ENCODE data around the gene SLC37A2. TPM values are rescaled to one million over a fixed set of nuclear protein-coding genes. Genes with fewer than 3 reads are reported as not detected.

SLC37A2 gene
- total and polyA plus RNA-seq, 2 of the 4 experiments (the other 2 are of a cell fraction), result 0.72 to 1.1 TPM

DNA sequence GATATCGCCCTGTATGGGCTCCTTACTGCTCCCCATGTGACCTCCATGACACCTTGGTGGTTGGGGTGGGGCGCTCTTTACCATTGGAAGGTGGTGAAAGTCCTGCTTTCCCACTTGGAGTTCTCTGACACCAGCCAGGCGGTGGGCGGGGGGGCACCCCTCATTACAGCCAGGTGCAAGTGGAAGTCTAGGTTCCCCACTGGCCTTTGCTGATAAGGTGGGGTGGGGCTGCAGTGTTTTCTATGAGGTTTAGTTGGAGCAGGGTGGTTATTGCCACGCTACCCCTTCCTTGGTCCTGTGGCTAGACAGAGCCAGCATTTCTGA is 5.5 kb upstream of the SLC37A2 start:
- Histone ChIP-seq H2AFZ (replicated peaks; ENCODE audit: low read length, poor library complexity) (no peak overlapping the region), H2BK15ac (ENCODE audit: low read depth, low read length) (no peak overlapping the region), H4K5ac (ENCODE audit: low read depth, low read length) (no peak overlapping the region), H4K20me1 (ENCODE audit: insufficient read depth, low read length) (no peaks in the 10 kb centered on the region), H3K18ac (ENCODE audit: low read depth, low read length) (no peak overlapping the region), H3K14ac (replicated peaks; ENCODE audit: low read depth, low read length) (no peak overlapping the region), H2BK20ac (ENCODE audit: low read depth, low read length) (no peak overlapping the region), H3K9ac (ENCODE audit: low read depth, low read length) (no peak overlapping the region), H2BK120ac (ENCODE audit: low read depth, low read length) (no peak overlapping the region), H4K8ac (ENCODE audit: low read depth in 2 of 2, low read length in 2 of 2) (no peak overlapping the region), H3K4me3 (ENCODE audit: insufficient read depth, low read depth, low read length) (no peak overlapping the region), H3K9me1 (ENCODE audit: insufficient read depth, low read length) (no peaks in the 10 kb centered on the region), H3K79me1 (ENCODE audit: low read depth in 1 of 2, low read length in 2 of 2) (no peaks in the 10 kb centered on the region), H3K9me3 (ENCODE audit: control insufficient read depth, insufficient read depth, low read length) (no peaks in the 10 kb centered on the region), H3K27ac (ENCODE audit: insufficient read depth, low read length) (no peak overlapping the region), H2AK9ac (replicated peaks; ENCODE audit: low read depth, low read length, poor library complexity) (no peak overlapping the region), H2AK5ac (ENCODE audit: low read depth, low read length) (no peak overlapping the region), H3K4ac (ENCODE audit: low read depth, low read length) (no peak overlapping the region), H4K91ac (ENCODE audit: insufficient read depth, low read depth, low read length) (no peak overlapping the region), H3K4me1 (ENCODE audit: control insufficient read depth, insufficient read depth, low read length) (no peaks in the 10 kb centered on the region), H3K23ac (ENCODE audit: low read depth, low read length) (no peak overlapping the region), H3K4me2 (ENCODE audit: low read depth, low read length) (no peak overlapping the region), H3K56ac (ENCODE audit: extremely low read depth, insufficient read depth, low read length) (no peak overlapping the region), H2BK5ac (ENCODE audit: low read depth, low read length, poor library complexity, severe bottlenecking) (no peak overlapping the region), H3K36me3 (ENCODE audit: control insufficient read depth, insufficient read depth, low read length) (no peaks in the 10 kb centered on the region), H3K27me3 (ENCODE audit: control insufficient read depth, insufficient read depth, low read length) (no peaks in the 10 kb centered on the region)
- BruUV-seq (replicated peaks), result no TSS peak
- TF ChIP-seq NFE2L2 (IDR thresholded peaks at IDR 0.05; ENCODE audit: low read depth, low read length) (no peak), RCOR1 (IDR thresholded peaks at IDR 0.05; ENCODE audit: insufficient replicate concordance, low read length) (no peak), POLR2A (IDR thresholded peaks at IDR 0.05; ENCODE audit: low read depth, low read length) (no peak), CEBPB (IDR thresholded peaks at IDR 0.05; ENCODE audit: low read depth, low read length) (no peak), CHD1 (IDR thresholded peaks at IDR 0.05; ENCODE audit: low read depth, low read length) (no peak), SMC3 (IDR thresholded peaks at IDR 0.05; ENCODE audit: low read depth, low read length) (no peak), RFX5 (IDR thresholded peaks at IDR 0.05; ENCODE audit: low read depth, low read length) (no peak), BHLHE40 (IDR thresholded peaks at IDR 0.05; ENCODE audit: low read depth, low read length) (no peak), MAZ (IDR thresholded peaks at IDR 0.05; ENCODE audit: borderline replicate concordance, low read depth, low read length) (no peak)
- no peak for DNase-seq
- ChIA-PET CTCF (no interaction called here), POLR2A (ENCODE audit: unreplicated experiment) (no interaction called here)
- ATAC-seq (ENCODE audit: low read depth), result no peak
- intact Hi-C loops (cut with micrococcal nuclease), result no loop called here
- in situ Hi-C loops (cut with MboI; ENCODE audit: low sequenced_read_pairs), result no loop called here
- WGBS, 2 experiments (ENCODE audit: extremely low coverage in 2 of 2, insufficient read length in 1 of 2), result 80% methylated on average over 1 of the region's 5 CpGs; no CpG with 5 or more reads in 1 of the 2 experiments
- dilution Hi-C loops (cut with HindIII; ENCODE audit: low sequenced_read_pairs, unreplicated experiment), result no loop called here

Measured in IMR-90 (cell line).